Mesenchymal stem cell (in vitro differentiated cells and primary cell): ENCODE measurements around the gene TRIO.

Source experiments
- DNase-seq: peaks from one replicate; pipeline ENCODE4 v3.0.0-alpha.2; 2013
- H2AFZ ChIP-seq: one replicate; pipeline ENCODE4 v1.6.1; 2013; ENCODE audit warnings: low read depth, mild to moderate bottlenecking, control low read depth, inconsistent platforms, low read length, moderate library complexity
- H2AK5ac ChIP-seq: 2 replicates; pipeline ENCODE4 v1.6.1; 2013; ENCODE audit warnings: low read length, moderate library complexity, mild to moderate bottlenecking, inconsistent platforms; ENCODE audit not compliant: severe bottlenecking
- H2BK120ac ChIP-seq: one replicate; pipeline ENCODE4 v1.6.1; 2013; ENCODE audit warnings: low read depth, mild to moderate bottlenecking, inconsistent platforms, low read length, moderate library complexity
- H2BK12ac ChIP-seq, 2 experiments: one replicate each; pipeline ENCODE4 v1.6.1; 2013; ENCODE audit warnings: inconsistent platforms in 2 of 2, low read length in 2 of 2, mild to moderate bottlenecking in 2 of 2, moderate library complexity in 2 of 2, control low read depth in 1 of 2
- H2BK15ac ChIP-seq: one replicate; pipeline ENCODE4 v1.6.1; 2013; ENCODE audit warnings: mild to moderate bottlenecking, low read depth, inconsistent platforms; ENCODE audit not compliant: poor library complexity, severe bottlenecking
- H2BK5ac ChIP-seq: 2 replicates; pipeline ENCODE4 v1.6.1; 2013; ENCODE audit warnings: low read depth, mild to moderate bottlenecking, low read length, control low read depth, inconsistent platforms; ENCODE audit not compliant: poor library complexity, severe bottlenecking
- H3K14ac ChIP-seq, 2 experiments: one replicate each; pipeline ENCODE4 v1.6.1; 2013; ENCODE audit warnings: inconsistent platforms in 2 of 2, low read length in 2 of 2, control low read depth in 1 of 2, mild to moderate bottlenecking in 1 of 2, moderate library complexity in 1 of 2
- H3K18ac ChIP-seq, 2 experiments: one replicate each; pipeline ENCODE4 v1.6.1; 2013; ENCODE audit warnings: inconsistent platforms in 2 of 2, low read length in 2 of 2, control low read depth in 1 of 2, low read depth in 1 of 2, mild to moderate bottlenecking in 1 of 2
- H3K23ac ChIP-seq, 2 experiments: one replicate each; pipeline ENCODE4 v1.6.1; 2013; ENCODE audit warnings: inconsistent platforms in 2 of 2, low read length in 2 of 2, mild to moderate bottlenecking in 2 of 2, moderate library complexity in 2 of 2, control low read depth in 1 of 2
- H3K27ac ChIP-seq: 2 replicates; pipeline ENCODE4 v1.5.1; 2013; ENCODE audit warnings: mild to moderate bottlenecking, moderate library complexity, low read length, control low read depth, inconsistent platforms; ENCODE audit not compliant: poor library complexity, severe bottlenecking
- H3K27me3 ChIP-seq, 2 experiments: 2 replicates each; pipeline versions ENCODE4 v1.6.1 to v1.7.0; 2013; ENCODE audit warnings: low read length in 2 of 2, mild to moderate bottlenecking in 2 of 2, moderate library complexity in 2 of 2, control low read depth in 1 of 2, inconsistent platforms in 1 of 2; ENCODE audit not compliant: control insufficient read depth in 1 of 2, insufficient read depth in 1 of 2
- H3K36me3 ChIP-seq, 2 experiments: 2 replicates each; pipeline versions ENCODE4 v1.6.1 to v1.7.0; 2013; ENCODE audit warnings: low read length in 2 of 2, control low read depth in 1 of 2, inconsistent platforms in 1 of 2, low read depth in 1 of 2, mild to moderate bottlenecking in 1 of 2; ENCODE audit not compliant: insufficient read depth in 2 of 2, control insufficient read depth in 1 of 2
- H3K4ac ChIP-seq, 2 experiments: one replicate each; pipeline ENCODE4 v1.6.1; 2013; ENCODE audit warnings: inconsistent platforms in 2 of 2, low read length in 2 of 2, mild to moderate bottlenecking in 2 of 2, moderate library complexity in 2 of 2, control low read depth in 1 of 2, low read depth in 1 of 2
- H3K4me1 ChIP-seq: 2 replicates; pipeline ENCODE4 v1.6.1; 2013; ENCODE audit warnings: low read depth, low read length, control low read depth; ENCODE audit not compliant: control insufficient read depth, insufficient read depth
- H3K4me2 ChIP-seq: 2 replicates; pipeline ENCODE4 v1.6.1; 2013; ENCODE audit warnings: low read length, mild to moderate bottlenecking, inconsistent platforms; ENCODE audit not compliant: poor library complexity, severe bottlenecking
- H3K4me3 ChIP-seq, 2 experiments: 2 replicates each; pipeline versions ENCODE4 v1.5.1 to v1.7.0; 2013; ENCODE audit warnings: low read length in 2 of 2, mild to moderate bottlenecking in 2 of 2, control low read depth in 1 of 2, low read depth in 1 of 2; ENCODE audit not compliant: insufficient read depth in 1 of 2
- H3K79me1 ChIP-seq: replicated peaks from 2 replicates; pipeline ENCODE4 v1.6.1; 2013; ENCODE audit warnings: mild to moderate bottlenecking, control low read depth, low read length, inconsistent platforms; ENCODE audit not compliant: poor library complexity, severe bottlenecking
- H3K9ac ChIP-seq: 2 replicates; pipeline ENCODE4 v1.7.0; 2013; ENCODE audit warnings: mild to moderate bottlenecking, low read length, moderate library complexity
- H3K9me3 ChIP-seq: 2 replicates; pipeline ENCODE4 v1.7.0; 2013; ENCODE audit warnings: mild to moderate bottlenecking, low read length; ENCODE audit not compliant: control insufficient read depth
- H4K8ac ChIP-seq: one replicate; pipeline ENCODE4 v1.6.1; 2013; ENCODE audit warnings: inconsistent platforms, mild to moderate bottlenecking, low read length, moderate library complexity
- H4K91ac ChIP-seq: one replicate; pipeline ENCODE4 v1.6.1; 2013; ENCODE audit warnings: mild to moderate bottlenecking, low read length, inconsistent platforms
- WGBS: methylation state at CpG from one replicate; pipeline ENCODE4 v1.1.7; 2013; ENCODE audit warnings: mixed read lengths; 5-methylcytosine and 5-hydroxymethylcytosine counted together

The TRIO gene

GRCh38 chr5:14309878-14310531, 166.9 kb downstream of the TRIO start:
- no peak overlapping the region for H3K4me3 ChIP-seq
- WGBS: 97% methylated on average over 7 of the region's 8 CpGs
- H3K9me3 ChIP-seq: no peaks in the 10 kb centered on the region
- H3K4ac ChIP-seq: no peak overlapping the region
- H2BK120ac ChIP-seq: no peak overlapping the region
- H3K27me3 ChIP-seq: no peaks in the 10 kb centered on the region
- no peak overlapping the region for H3K27ac ChIP-seq
- H3K18ac ChIP-seq: no peak overlapping the region
- H2AFZ ChIP-seq: no peak overlapping the region
- DNase-seq: no peak
- H4K91ac ChIP-seq: no peak overlapping the region
- peaks cover 8% of the 10 kb centered on the region for H3K79me1 ChIP-seq
- H2BK12ac ChIP-seq: no peak overlapping the region
- H2AK5ac ChIP-seq: no peak overlapping the region
- no peak overlapping the region for H3K4me2 ChIP-seq
- H4K8ac ChIP-seq: no peak overlapping the region
- peaks cover 8% of the 10 kb centered on the region for H3K4me1 ChIP-seq
- no peak overlapping the region for H3K14ac ChIP-seq
- H3K9ac ChIP-seq: no peak overlapping the region
- H3K23ac ChIP-seq: peak overlapping the region in 1 of 2 experiments; percentile 60
- peaks cover 25 to 94% of the 10 kb centered on the region in 2 experiments for H3K36me3 ChIP-seq
- no peak overlapping the region for H2BK15ac ChIP-seq
- H2BK5ac ChIP-seq: no peak overlapping the region

GRCh38 chr5:14310901-14311300, 167.8 kb downstream of the TRIO start:
- H3K14ac ChIP-seq: no peak overlapping the region
- no peak overlapping the region for H2BK12ac ChIP-seq
- DNase-seq: no peak
- peaks cover 8% of the 10 kb centered on the region for H3K79me1 ChIP-seq
- no peak overlapping the region for H3K9ac ChIP-seq
- H3K27ac ChIP-seq: no peak overlapping the region
- WGBS: 98% methylated on average over 8 of the region's 8 CpGs
- H2AK5ac ChIP-seq: no peak overlapping the region
- peaks cover 4% of the 10 kb centered on the region for H3K4me1 ChIP-seq
- peaks cover 25 to 91% of the 10 kb centered on the region in 2 experiments for H3K36me3 ChIP-seq
- no peak overlapping the region for H3K23ac ChIP-seq
- H3K4me3 ChIP-seq: no peak overlapping the region
- no peak overlapping the region for H4K8ac ChIP-seq
- H2BK5ac ChIP-seq: no peak overlapping the region
- H4K91ac ChIP-seq: no peak overlapping the region
- no peaks in the 10 kb centered on the region for H3K9me3 ChIP-seq
- H3K4me2 ChIP-seq: no peak overlapping the region
- H3K4ac ChIP-seq: no peak overlapping the region
- no peaks in the 10 kb centered on the region for H3K27me3 ChIP-seq
- H2BK120ac ChIP-seq: no peak overlapping the region
- no peak overlapping the region for H2BK15ac ChIP-seq
- H3K18ac ChIP-seq: no peak overlapping the region
- no peak overlapping the region for H2AFZ ChIP-seq

- no peak overlapping the region for H3K4me2 ChIP-seq
- no peak overlapping the region for H3K9ac ChIP-seq
- H3K4ac ChIP-seq: no peak overlapping the region
- 92% methylated on average over 3 of the region's 4 CpGs for WGBS
- H3K4me3 ChIP-seq: no peak overlapping the region
- H2AK5ac ChIP-seq: no peak overlapping the region
- no peak overlapping the region for H2BK120ac ChIP-seq
- H2BK5ac ChIP-seq: no peak overlapping the region
- no peak overlapping the region for H3K23ac ChIP-seq
- H2BK15ac ChIP-seq: no peak overlapping the region
- peaks cover 14% of the 10 kb centered on the region for H3K79me1 ChIP-seq
- DNase-seq: no peak
- H4K8ac ChIP-seq: no peak overlapping the region
- no peak overlapping the region for H3K14ac ChIP-seq
- H3K4me1 ChIP-seq: peaks cover 6% of the 10 kb centered on the region
- no peak overlapping the region for H4K91ac ChIP-seq
- no peak overlapping the region for H3K27ac ChIP-seq
- no peaks in the 10 kb centered on the region for H3K9me3 ChIP-seq
- H2AFZ ChIP-seq: no peak overlapping the region
- H3K36me3 ChIP-seq: peaks cover 37 to 92% of the 10 kb centered on the region in 2 experiments
- no peak overlapping the region for H3K18ac ChIP-seq
- H2BK12ac ChIP-seq: no peak overlapping the region
- H3K27me3 ChIP-seq: no peaks in the 10 kb centered on the region
Observed at GRCh38 chr5:14313986-14314690, 171.0 kb downstream of the TRIO start.

GRCh38 chr5:14316471-14316870, 173.3 kb downstream of the TRIO start:
- Histone ChIP-seq H3K4me2 (no peak overlapping the region), H2BK12ac (no peak overlapping the region), H2BK15ac (no peak overlapping the region), H3K4me3 (no peak overlapping the region), H3K79me1 (peaks cover 10% of the 10 kb centered on the region), H2BK120ac (no peak overlapping the region), H3K14ac (no peak overlapping the region), H2AK5ac (no peak overlapping the region), H4K91ac (no peak overlapping the region), H3K18ac (no peak overlapping the region), H3K9ac (no peak overlapping the region), H2BK5ac (no peak overlapping the region), H3K27me3 (no peaks in the 10 kb centered on the region), H3K4me1 (peaks cover 4% of the 10 kb centered on the region), H3K23ac (peak overlapping the region in 1 of 2 experiments; percentile 34), H3K36me3 (peaks cover 26 to 92% of the 10 kb centered on the region in 2 experiments), H3K4ac (no peak overlapping the region), H2AFZ (no peak overlapping the region), H4K8ac (no peak overlapping the region), H3K9me3 (no peaks in the 10 kb centered on the region), H3K27ac (no peak overlapping the region)
- no peak for DNase-seq
- 96% methylated on average over 12 of the region's 12 CpGs for WGBS
